Peyer's patch (tissue), 4 donors: Measurements from ENCODE around the gene NRXN3. TPM values are rescaled to one million over a fixed set of nuclear protein-coding genes. Genes with fewer than 3 reads are reported as not detected.

ENCODE experiments used
- DNase-seq, 3 donors: peaks; one replicate each; pipeline ENCODE4 v3.0.0-alpha.2; 2017 to 2019
- H3K27ac ChIP-seq, 4 donors: fragments of 200-600 bp; sonication (generic); one replicate each; pipeline ENCODE4 v1.5.1; 2016 to 2019
- H3K27me3 ChIP-seq, 2 donors: fragments of 200-600 bp; sonication (generic); one replicate each; pipeline ENCODE4 v1.5.1; 2019
- H3K36me3 ChIP-seq, 3 donors: fragments of 200-600 bp; sonication (generic); one replicate each; pipeline ENCODE4 v1.5.1; 2016 to 2019
- H3K4me1 ChIP-seq, 4 donors: fragments of 200-600 bp; sonication (generic); one replicate each; pipeline ENCODE4 v1.5.1; 2016 to 2019
- H3K4me3 ChIP-seq, 4 donors: fragments of 200-600 bp; sonication (generic); 1 replicate in 3 of 4; 2 replicates in 1 of 4; pipeline ENCODE4 v1.5.1; 2016 to 2019; ENCODE audit warnings: mild to moderate bottlenecking in 1 of 4
- H3K9me3 ChIP-seq, 4 donors: fragments of 200-600 bp; sonication (generic); one replicate each; pipeline ENCODE4 v1.5.1; 2016 to 2019; ENCODE audit warnings: mild to moderate bottlenecking in 1 of 4
- CTCF ChIP-seq, 6 experiments: fragments of 450-650 bp in 4 of 6; fragments of 200-600 bp in 2 of 6; sonication (generic) in 1 of 6; IDR thresholded peaks; one replicate each; pipeline ENCODE4 v1.5.1; 2017 to 2019; ENCODE audit warnings: antibody characterized with exemption in 6 of 6, mild to moderate bottlenecking in 3 of 6, moderate library complexity in 1 of 6
- POLR2A ChIP-seq, 2 donors: fragments of 450-650 bp; IDR thresholded peaks; one replicate each; pipeline ENCODE4 v1.5.1; 2017; ENCODE audit warnings: antibody characterized with exemption in 2 of 2, mild to moderate bottlenecking in 2 of 2, moderate library complexity in 2 of 2
- total RNA-seq, 4 donors: library from RNA; depleted of rRNA; stranded (reverse); fragments of >200 nt; gene quantifications; one replicate each; pipeline ENCODE4 v1.1.0, GENCODE V29; 2016

Gene NRXN3
- total RNA-seq, 4 donors from 2014 or later: 1.6 to 10.2 (median 4.4) TPM

DNA sequence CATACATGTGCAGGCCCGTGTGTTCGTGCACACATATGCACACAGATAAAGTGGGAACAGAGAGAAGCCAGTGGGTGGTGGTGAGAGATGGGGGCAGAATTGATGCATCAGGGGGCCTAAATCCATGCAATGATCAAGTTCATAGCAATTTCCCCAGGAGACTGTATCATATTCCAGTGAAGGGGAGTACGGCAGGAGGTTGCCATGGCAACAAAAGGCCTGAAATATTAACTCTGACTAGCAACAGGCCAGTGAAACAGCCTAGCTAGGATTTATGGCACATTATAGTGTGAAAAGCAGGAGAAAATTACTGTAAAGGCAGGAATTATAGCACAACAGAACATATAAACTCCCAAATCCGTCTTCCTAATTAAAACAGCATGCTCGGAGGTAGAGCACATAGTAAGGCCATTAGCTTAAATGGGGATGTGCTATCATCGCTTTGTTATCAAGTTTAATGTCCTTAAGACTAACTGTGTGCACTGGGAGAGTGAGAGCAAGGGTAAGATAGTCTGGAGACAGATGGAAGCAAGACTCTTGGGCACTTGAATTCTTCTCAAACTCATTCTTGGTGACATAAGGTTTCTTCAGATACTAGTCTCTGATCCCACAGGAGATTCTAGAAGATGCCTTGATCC lies 1234.8 kb downstream of the NRXN3 start:
- DNase-seq: no peak
- no peaks in the 10 kb centered on the region for H3K36me3 ChIP-seq
- TF ChIP-seq CTCF (IDR thresholded peaks at IDR 0.05) (no peak), POLR2A (IDR thresholded peaks at IDR 0.05) (no peak)

DNA sequence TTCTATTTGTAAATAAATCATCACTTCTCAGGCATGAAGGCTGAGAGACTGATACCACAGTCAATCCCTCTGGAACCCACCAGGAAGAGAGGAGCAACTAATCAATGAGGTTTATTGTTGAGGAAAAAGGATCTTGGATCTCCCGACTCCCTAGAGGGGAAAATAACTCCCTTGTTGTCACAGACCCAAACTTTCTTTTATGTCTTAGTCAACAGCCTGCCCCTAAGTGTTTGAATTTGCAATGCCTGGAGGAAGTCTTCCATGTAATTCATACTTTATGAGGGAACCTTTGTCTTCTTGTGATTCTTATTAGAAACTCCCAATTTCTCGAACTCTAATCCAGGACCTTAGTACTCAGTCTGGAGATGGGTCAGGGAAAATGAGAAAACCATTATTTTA lies 1235.3 kb downstream of the NRXN3 start:
- no peaks in the 10 kb centered on the region for H3K9me3 ChIP-seq
- TF ChIP-seq POLR2A (IDR thresholded peaks at IDR 0.05): no peak
- no peak for TF ChIP-seq CTCF (IDR thresholded peaks at IDR 0.05)
- H3K4me3 ChIP-seq: no peak overlapping the region
- H3K27ac ChIP-seq: no peak overlapping the region
- H3K4me1 ChIP-seq: no peaks in the 10 kb centered on the region
- H3K27me3 ChIP-seq: no peaks in the 10 kb centered on the region
- DNase-seq: no peak
- no peaks in the 10 kb centered on the region for H3K36me3 ChIP-seq

More for the DNA sequence above, 1234.8 kb downstream of the NRXN3 start:
- H3K9me3 ChIP-seq: no peaks in the 10 kb centered on the region
- no peaks in the 10 kb centered on the region for H3K27me3 ChIP-seq
- no peak overlapping the region for H3K4me3 ChIP-seq
- no peaks in the 10 kb centered on the region for H3K4me1 ChIP-seq
- no peak overlapping the region for H3K27ac ChIP-seq

DNA sequence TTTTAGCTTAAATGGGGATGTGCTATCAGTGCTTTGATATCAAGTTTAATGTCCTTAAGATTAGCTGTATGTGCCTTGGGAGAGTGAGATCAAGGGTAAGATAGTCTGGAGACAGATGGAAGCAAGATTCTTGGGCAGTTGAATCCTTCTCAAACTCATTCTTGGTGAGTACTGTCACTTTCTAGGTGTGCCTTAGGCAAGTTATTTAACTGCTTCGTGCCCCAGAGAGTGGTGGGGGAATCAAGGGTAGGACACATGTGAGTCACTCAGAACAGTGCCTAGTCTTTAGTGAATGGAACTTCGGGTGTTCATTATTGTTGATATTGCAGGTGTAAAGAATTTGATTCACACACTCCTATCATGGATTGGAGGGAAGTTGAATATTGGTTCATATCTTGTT lies 1237.4 kb downstream of the NRXN3 start:
- no peaks in the 10 kb centered on the region for H3K4me1 ChIP-seq
- H3K27me3 ChIP-seq: no peaks in the 10 kb centered on the region
- H3K27ac ChIP-seq: no peak overlapping the region
- TF ChIP-seq POLR2A (IDR thresholded peaks at IDR 0.05): no peak
- TF ChIP-seq CTCF (IDR thresholded peaks at IDR 0.05): no peak
- H3K4me3 ChIP-seq: no peak overlapping the region
- no peaks in the 10 kb centered on the region for H3K9me3 ChIP-seq
- H3K36me3 ChIP-seq: no peaks in the 10 kb centered on the region
- DNase-seq: no peak

- TF ChIP-seq CTCF (IDR thresholded peaks at IDR 0.05) (no peak), POLR2A (IDR thresholded peaks at IDR 0.05) (no peak)
- no peaks in the 10 kb centered on the region for H3K36me3 ChIP-seq
- no peak overlapping the region for H3K4me3 ChIP-seq
- no peak overlapping the region for H3K27ac ChIP-seq
- no peaks in the 10 kb centered on the region for H3K4me1 ChIP-seq
- DNase-seq: no peak
- no peaks in the 10 kb centered on the region for H3K9me3 ChIP-seq
- no peaks in the 10 kb centered on the region for H3K27me3 ChIP-seq
These were observed 1238.5 kb downstream of the NRXN3 start for GRCh38 chr14:79408696-79409095.

DNA sequence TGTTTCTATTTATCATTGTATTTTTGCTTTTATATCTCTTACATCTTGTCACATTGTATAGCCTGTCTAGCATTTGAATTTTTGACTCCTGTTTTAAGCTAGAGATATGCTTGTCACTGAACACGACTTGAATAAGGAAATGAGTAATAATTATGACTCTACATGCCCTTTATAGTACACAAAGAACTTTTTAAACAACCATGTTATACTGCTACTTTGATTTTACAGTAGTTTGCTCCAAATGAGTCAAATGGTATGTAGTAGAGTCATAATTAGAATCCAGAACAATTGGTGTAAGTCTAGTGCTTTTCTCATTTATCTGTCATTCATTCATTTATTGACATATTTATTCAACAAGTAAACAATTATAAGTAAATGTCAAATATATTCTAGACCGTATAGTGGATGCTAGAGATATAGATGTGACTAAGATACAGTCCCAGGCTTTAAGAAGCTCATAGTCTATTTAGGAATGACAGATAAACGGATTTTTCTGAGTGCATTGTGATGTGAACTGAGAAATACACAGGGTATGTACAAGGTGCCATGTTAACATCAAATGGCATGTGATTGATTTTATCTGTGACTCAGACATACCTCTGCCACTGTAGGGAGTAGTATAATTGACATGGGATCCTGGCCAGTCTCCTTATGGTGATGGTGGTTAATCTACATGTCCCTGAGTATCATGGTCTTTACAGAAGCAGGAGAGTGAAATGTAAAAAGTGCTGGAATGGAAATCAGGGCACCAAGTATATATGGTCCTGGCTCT lies 1241.4 kb downstream of the NRXN3 start:
- Histone ChIP-seq H3K27ac (no peak overlapping the region), H3K36me3 (no peaks in the 10 kb centered on the region), H3K27me3 (no peaks in the 10 kb centered on the region), H3K9me3 (no peaks in the 10 kb centered on the region), H3K4me1 (no peaks in the 10 kb centered on the region), H3K4me3 (no peak overlapping the region)
- TF ChIP-seq CTCF (IDR thresholded peaks at IDR 0.05) (no peak), POLR2A (IDR thresholded peaks at IDR 0.05) (no peak)
- DNase-seq: no peak
